Kidney (tissue), 14 donors: ENCODE results near the gene GRK1. TPM values are rescaled to one million over a fixed set of nuclear protein-coding genes. Genes with fewer than 3 reads are reported as not detected.

ENCODE experiments used
- DNase-seq, 5 donors: peaks; one replicate each; pipeline ENCODE4 v3.0.0-alpha.2; 2013 to 2020
- FAIRE-seq: peaks from 2 replicates; lab custom pipeline; 2012; peaks lifted over from hg19 to GRCh38; lab: Jason Lieb, UNC
- H3K27ac ChIP-seq, 2 donors: one replicate each; pipeline ENCODE4 v1.7.0; 2013; ENCODE audit warnings: low read depth in 2 of 2, low read length in 2 of 2, inconsistent platforms in 1 of 2
- H3K27me3 ChIP-seq: one replicate; pipeline ENCODE4 v1.7.1; 2013; ENCODE audit warnings: low read length, inconsistent platforms; ENCODE audit not compliant: control insufficient read depth, insufficient read depth
- H3K36me3 ChIP-seq, 3 donors: one replicate each; pipeline versions ENCODE4 v1.7.0 to v1.7.1; 2013; ENCODE audit warnings: low read length in 3 of 3, control low read depth in 1 of 3, inconsistent platforms in 1 of 3; ENCODE audit not compliant: insufficient read depth in 3 of 3, control insufficient read depth in 2 of 3
- H3K4me1 ChIP-seq, 3 donors: one replicate each; pipeline versions ENCODE4 v1.7.0 to v1.7.1; 2013; ENCODE audit warnings: low read length in 3 of 3, inconsistent platforms in 1 of 3, low read depth in 1 of 3; ENCODE audit not compliant: control insufficient read depth in 2 of 3, insufficient read depth in 2 of 3
- H3K4me3 ChIP-seq, 3 donors: one replicate each; pipeline versions ENCODE4 v1.7.0 to v1.8.1; 2013; ENCODE audit warnings: low read length in 3 of 3, control low read depth in 1 of 3, inconsistent platforms in 1 of 3
- H3K9ac ChIP-seq, 3 donors: one replicate each; pipeline versions ENCODE4 v1.7.0 to v1.7.1; 2013; ENCODE audit warnings: low read length in 3 of 3, control low read depth in 1 of 3, inconsistent platforms in 1 of 3
- H3K9me3 ChIP-seq, 3 donors: one replicate each; pipeline versions ENCODE4 v1.7.0 to v1.7.1; 2013; ENCODE audit warnings: low read length in 3 of 3, control low read depth in 1 of 3, inconsistent platforms in 1 of 3; ENCODE audit not compliant: control insufficient read depth in 2 of 3, insufficient read depth in 1 of 3
- CTCF ChIP-seq: IDR thresholded peaks from 3 replicates; pipeline ENCODE4 v1.5.1; 2012; ENCODE audit warnings: mild to moderate bottlenecking, moderate library complexity, borderline replicate concordance; ENCODE audit not compliant: insufficient read depth; ENCODE audit errors: extremely low read depth
- intact Hi-C: fragments of 100-400 bp; cut with DNase I; formaldehyde crosslinking; loops from one replicate; pipeline ENCODE4 v1.11.1; 2022
- polyA plus RNA-seq: library from polyadenylated mRNA; stranded (reverse); fragments of 350-450 nt; fragmentation: Illumina TruSeq; extraction: RNeasy Lipid Tissue Mini Kit (QIAGEN cat#74804); gene quantifications from one replicate; pipeline ENCODE4 v1.2.3, GENCODE V29; 2014; ENCODE audit warnings: low read depth, low replicate concordance; ENCODE audit not compliant: insufficient read depth
- total RNA-seq: library from RNA; stranded (reverse); fragmentation: NEBNext Ultra II Directional; extraction: Animal tissue kit (Norgen Biotek cat#: 25700); gene quantifications from one replicate; pipeline ENCODE4 v1.2.1, GENCODE V29; 2021
- donor health status: control.
- donor health status: control.
- donor health status: control.
- donor health status: control.
- donor health status: control.
- donor health status: DM: yes; HTN: yes; CAD: no.
- donor health status: Normal renal cell carcinoma (clear cell type).

The GRK1 gene
- total and polyA plus RNA-seq, 2 donors from 2014 or later, result not detected

- H3K9me3 ChIP-seq, result peaks cover 0 to 5% (median 4%) of the 10 kb centered on the region in 3 donors
- H3K4me1 ChIP-seq, result no peaks in the 10 kb centered on the region
- H3K36me3 ChIP-seq, result no peaks in the 10 kb centered on the region
- no peak overlapping the region for H3K27ac ChIP-seq
- no peak for DNase-seq
- H3K4me3 ChIP-seq, result no peak overlapping the region
- H3K9ac ChIP-seq, result no peak overlapping the region
- H3K27me3 ChIP-seq, result peaks cover 3% of the 10 kb centered on the region
- no peak for FAIRE-seq
- intact Hi-C loops, result no loop called here
- no peak for TF ChIP-seq CTCF
These were observed 67.8 kb downstream of the GRK1 start for GRCh38 chr13:113734826-113735125.

GRCh38 chr13:113735194-113735593 lies 68.2 kb downstream of the GRK1 start:
- no peak overlapping the region for H3K9ac ChIP-seq
- no peaks in the 10 kb centered on the region for H3K4me1 ChIP-seq
- H3K36me3 ChIP-seq, result no peaks in the 10 kb centered on the region
- DNase-seq (peak in 1 of 5 donors; percentile 69), FAIRE-seq (no peak)
- TF ChIP-seq CTCF, result no peak
- peaks cover 0 to 5% (median 4%) of the 10 kb centered on the region in 3 donors for H3K9me3 ChIP-seq
- H3K27ac ChIP-seq, result no peak overlapping the region
- no peak overlapping the region for H3K4me3 ChIP-seq
- intact Hi-C loops, result no loop called here
- peaks cover 3% of the 10 kb centered on the region for H3K27me3 ChIP-seq

GRCh38 chr13:113735750-113736149 lies 68.7 kb downstream of the GRK1 start:
- no peak for FAIRE-seq
- intact Hi-C loops, result no loop called here
- DNase-seq, result peak in 1 of 5 donors; percentile 56

More at GRCh38 chr13:113735750-113736149, 68.7 kb downstream of the GRK1 start:
- peaks cover 3% of the 10 kb centered on the region for H3K27me3 ChIP-seq
- H3K4me3 ChIP-seq, result no peak overlapping the region
- no peaks in the 10 kb centered on the region for H3K4me1 ChIP-seq
- no peaks in the 10 kb centered on the region for H3K36me3 ChIP-seq
- peaks cover 0 to 5% (median 4%) of the 10 kb centered on the region in 3 donors for H3K9me3 ChIP-seq
- no peak overlapping the region for H3K27ac ChIP-seq
- no peak for TF ChIP-seq CTCF
- no peak overlapping the region for H3K9ac ChIP-seq
